Activated CD4-positive, alpha-beta memory T cell treated with anti-CD3 and anti-CD28 coated beads, Interleukin-2, amount 10 ng/mL, durations not matched to agents 7 days and 5 days (primary cell): Measurements from ENCODE around the gene REEP6. TPM values are rescaled to one million over a fixed set of nuclear protein-coding genes. Genes with fewer than 3 reads are reported as not detected.
"Not testable (repeated sequence)": the region's sequence is repeated elsewhere in the genome, so short reads cannot be mapped to it uniquely, and the experiment has no call there.

Source experiments
- CTCF ChIA-PET: fragments of 350-600 bp; sonication (Branson Sonifier 250); formaldehyde crosslinking; loops from one replicate; lab custom pipeline; 2021; ENCODE audit warnings: antibody characterized with exemption, inconsistent platforms; lab: Charles Lee
- POLR2A ChIA-PET: fragments of 350-600 bp; sonication (Branson Sonifier 250); formaldehyde crosslinking; loops from one replicate; lab custom pipeline; 2021; ENCODE audit warnings: antibody characterized with exemption; lab: Charles Lee
- DNase-seq: peaks from one replicate; pipeline ENCODE4 v3.0.0-alpha.2; 2020
- H3K27ac Mint-ChIP-seq: one replicate; pipeline ENCODE4 v1.8.0; 2021; ENCODE audit warnings: mild to moderate bottlenecking, mixed read lengths
- H3K27me3 Mint-ChIP-seq: one replicate; pipeline ENCODE4 v1.8.0; 2021; ENCODE audit warnings: mixed read lengths
- H3K36me3 Mint-ChIP-seq: one replicate; pipeline ENCODE4 v1.8.0; 2021; ENCODE audit warnings: low read depth, mixed read lengths
- H3K4me1 Mint-ChIP-seq: one replicate; pipeline ENCODE4 v1.8.0; 2021; ENCODE audit warnings: mixed read lengths
- H3K4me3 Mint-ChIP-seq: one replicate; pipeline ENCODE4 v1.8.0; 2021; ENCODE audit warnings: mild to moderate bottlenecking, mixed read lengths
- H3K9me3 Mint-ChIP-seq: one replicate; pipeline ENCODE4 v1.8.0; 2021; ENCODE audit warnings: mixed read lengths
- total RNA-seq, 2 experiments: library from RNA; stranded (reverse); gene quantifications; one replicate each; pipeline ENCODE4 v1.2.3, GENCODE V29; 2021

Gene REEP6
- total RNA-seq, 2 experiments from 2014 or later = 1.1 to 1.6 TPM

- H3K27ac Mint-ChIP-seq = peak within 1 kb of the TSS; percentile 69
- no peaks in the 10 kb centered on the region for H3K9me3 Mint-ChIP-seq
- peaks cover 11% of the 10 kb centered on the region for H3K27me3 Mint-ChIP-seq
- H3K36me3 Mint-ChIP-seq = no peaks in the 10 kb centered on the region
- peak within 1 kb of the TSS; percentile 82 for H3K4me3 Mint-ChIP-seq
- CTCF ChIA-PET = interaction anchor here (0.6 to 1.0 kb wide), 8 partner anchors 12 to 297 kb away, joined by 3 to 5 read pairs (median 3); no protein-coding TSS in a partner anchor
- POLR2A ChIA-PET = interaction anchor here (0.9 to 1.7 kb wide), 3 partner anchors 17 to 115 kb away, joined by 3 to 4 read pairs (median 3); partner anchors contain the start of gene UQCR11
- peak; percentile 98 for DNase-seq
- H3K4me1 Mint-ChIP-seq = peaks cover 15% of the 10 kb centered on the region
Observed at GRCh38 chr19:1490311-1491113, 469 bp upstream of the REEP6 start, which contains the start of gene PCSK4. PCSK4 (minus strand) TSS chr19:1490350; CDS start chr19:1490346, 4 bp downstream.

GRCh38 chr19:1491849-1492170 lies 829 bp downstream of the REEP6 start:
- no peak for DNase-seq
- peaks cover 11% of the 10 kb centered on the region for H3K27me3 Mint-ChIP-seq
- ChIA-PET POLR2A (no interaction called here), CTCF (interaction anchor here (0.6 kb wide), 1 partner anchor 55 kb away, joined by 4 read pairs; no protein-coding TSS in a partner anchor)
- peak overlapping the region; percentile 38 for H3K4me3 Mint-ChIP-seq
- H3K9me3 Mint-ChIP-seq = no peaks in the 10 kb centered on the region
- no peak overlapping the region for H3K27ac Mint-ChIP-seq
- peaks cover 15% of the 10 kb centered on the region for H3K4me1 Mint-ChIP-seq
- no peaks in the 10 kb centered on the region for H3K36me3 Mint-ChIP-seq

GRCh38 chr19:1492474-1493006 lies 1.6 kb downstream of the REEP6 start:
- DNase-seq = no peak
- no peaks in the 10 kb centered on the region for H3K9me3 Mint-ChIP-seq
- no peak overlapping the region for H3K27ac Mint-ChIP-seq
- ChIA-PET CTCF (no interaction called here), POLR2A (no interaction called here)
- H3K27me3 Mint-ChIP-seq = peaks cover 11% of the 10 kb centered on the region
- no peaks in the 10 kb centered on the region for H3K36me3 Mint-ChIP-seq
- no peak overlapping the region for H3K4me3 Mint-ChIP-seq
- H3K4me1 Mint-ChIP-seq = peaks cover 15% of the 10 kb centered on the region

- ChIA-PET POLR2A (no interaction called here), CTCF (interaction anchor here (0.9 kb wide), 1 partner anchor 8 kb away, joined by 3 read pairs; no protein-coding TSS in a partner anchor)
- peaks cover 14% of the 10 kb centered on the region for H3K4me1 Mint-ChIP-seq
- H3K27ac Mint-ChIP-seq = no peak overlapping the region
- H3K4me3 Mint-ChIP-seq = no peak overlapping the region
- H3K9me3 Mint-ChIP-seq = no peaks in the 10 kb centered on the region
- peaks cover 11% of the 10 kb centered on the region for H3K27me3 Mint-ChIP-seq
- H3K36me3 Mint-ChIP-seq = no peaks in the 10 kb centered on the region
- DNase-seq = no peak
Observed at GRCh38 chr19:1494115-1494815, 3.3 kb downstream of the REEP6 start.

- Mint-ChIP-seq H3K27me3 (peaks cover 11% of the 10 kb centered on the region), H3K4me3 (no peak overlapping the region), H3K36me3 (no peaks in the 10 kb centered on the region), H3K9me3 (no peaks in the 10 kb centered on the region), H3K27ac (no peak overlapping the region), H3K4me1 (peaks cover 9% of the 10 kb centered on the region)
- POLR2A ChIA-PET = no interaction called here
- no peak for DNase-seq
- CTCF ChIA-PET = no interaction called here
Observed at GRCh38 chr19:1495051-1495798, 4.2 kb downstream of the REEP6 start.

- POLR2A ChIA-PET = no interaction called here
- CTCF ChIA-PET = no interaction called here
- no peaks in the 10 kb centered on the region for H3K9me3 Mint-ChIP-seq
Observed at GRCh38 chr19:1495799-1496713, 5.1 kb downstream of the REEP6 start.

GRCh38 chr19:1496714-1497577 lies 6.0 kb downstream of the REEP6 start:
- H3K4me1 Mint-ChIP-seq = peaks cover 1% of the 10 kb centered on the region
- H3K4me3 Mint-ChIP-seq = no peak overlapping the region
- no peaks in the 10 kb centered on the region for H3K36me3 Mint-ChIP-seq
- H3K27me3 Mint-ChIP-seq = peaks cover 7% of the 10 kb centered on the region
- no peaks in the 10 kb centered on the region for H3K9me3 Mint-ChIP-seq
- no peak overlapping the region for H3K27ac Mint-ChIP-seq
- ChIA-PET POLR2A (no interaction called here), CTCF (no interaction called here)
- no peak for DNase-seq

More at GRCh38 chr19:1495799-1496713, 5.1 kb downstream of the REEP6 start:
- Mint-ChIP-seq H3K4me1 (peaks cover 5% of the 10 kb centered on the region), H3K36me3 (no peaks in the 10 kb centered on the region), H3K27ac (no peak overlapping the region), H3K4me3 (no peak overlapping the region), H3K27me3 (peaks cover 11% of the 10 kb centered on the region)
- DNase-seq = no peak

- no peak overlapping the region for H3K27ac Mint-ChIP-seq
- H3K4me3 Mint-ChIP-seq = no peak overlapping the region
- no peak for DNase-seq
- H3K36me3 Mint-ChIP-seq = no peaks in the 10 kb centered on the region
- H3K4me1 Mint-ChIP-seq = peaks cover 2% of the 10 kb centered on the region
- ChIA-PET CTCF (no interaction called here), POLR2A (no interaction called here)
- no peaks in the 10 kb centered on the region for H3K9me3 Mint-ChIP-seq
- H3K27me3 Mint-ChIP-seq = peaks cover 4% of the 10 kb centered on the region
Observed at GRCh38 chr19:1497578-1498235, 6.7 kb downstream of the REEP6 start.

- H3K9me3 Mint-ChIP-seq, CTCF ChIA-PET, H3K4me3 Mint-ChIP-seq, H3K4me1 Mint-ChIP-seq, DNase-seq, H3K36me3 Mint-ChIP-seq, H3K27ac Mint-ChIP-seq, POLR2A ChIA-PET, H3K27me3 Mint-ChIP-seq: not testable (repeated sequence)
Observed at GRCh38 chr19:1499231-1499630, 8.2 kb downstream of the REEP6 start.

- DNase-seq = no peak
- Mint-ChIP-seq H3K36me3 (no peaks in the 10 kb centered on the region), H3K4me1 (peaks cover 5% of the 10 kb centered on the region), H3K27ac (no peak overlapping the region), H3K9me3 (no peaks in the 10 kb centered on the region), H3K27me3 (peaks cover 14% of the 10 kb centered on the region), H3K4me3 (no peak overlapping the region)
- CTCF ChIA-PET = no interaction called here
- POLR2A ChIA-PET = no interaction called here
Observed at GRCh38 chr19:1501200-1501595, 10.2 kb downstream of the REEP6 start.
